GM19397 (cell line): ENCODE measurements around the gene C22orf23.
"Not testable (repeated sequence)": the region's sequence is repeated elsewhere in the genome, so short reads cannot be mapped to it uniquely, and the experiment has no call there.

ENCODE experiments used
- ATAC-seq: cut with Tn5 transposase; IDR thresholded peaks from one replicate; pipeline ENCODE4 v1.9.1; 2021; ENCODE audit warnings: mild to moderate bottlenecking, moderate library complexity; ENCODE audit not compliant: unreplicated experiment

The C22orf23 gene

DNA sequence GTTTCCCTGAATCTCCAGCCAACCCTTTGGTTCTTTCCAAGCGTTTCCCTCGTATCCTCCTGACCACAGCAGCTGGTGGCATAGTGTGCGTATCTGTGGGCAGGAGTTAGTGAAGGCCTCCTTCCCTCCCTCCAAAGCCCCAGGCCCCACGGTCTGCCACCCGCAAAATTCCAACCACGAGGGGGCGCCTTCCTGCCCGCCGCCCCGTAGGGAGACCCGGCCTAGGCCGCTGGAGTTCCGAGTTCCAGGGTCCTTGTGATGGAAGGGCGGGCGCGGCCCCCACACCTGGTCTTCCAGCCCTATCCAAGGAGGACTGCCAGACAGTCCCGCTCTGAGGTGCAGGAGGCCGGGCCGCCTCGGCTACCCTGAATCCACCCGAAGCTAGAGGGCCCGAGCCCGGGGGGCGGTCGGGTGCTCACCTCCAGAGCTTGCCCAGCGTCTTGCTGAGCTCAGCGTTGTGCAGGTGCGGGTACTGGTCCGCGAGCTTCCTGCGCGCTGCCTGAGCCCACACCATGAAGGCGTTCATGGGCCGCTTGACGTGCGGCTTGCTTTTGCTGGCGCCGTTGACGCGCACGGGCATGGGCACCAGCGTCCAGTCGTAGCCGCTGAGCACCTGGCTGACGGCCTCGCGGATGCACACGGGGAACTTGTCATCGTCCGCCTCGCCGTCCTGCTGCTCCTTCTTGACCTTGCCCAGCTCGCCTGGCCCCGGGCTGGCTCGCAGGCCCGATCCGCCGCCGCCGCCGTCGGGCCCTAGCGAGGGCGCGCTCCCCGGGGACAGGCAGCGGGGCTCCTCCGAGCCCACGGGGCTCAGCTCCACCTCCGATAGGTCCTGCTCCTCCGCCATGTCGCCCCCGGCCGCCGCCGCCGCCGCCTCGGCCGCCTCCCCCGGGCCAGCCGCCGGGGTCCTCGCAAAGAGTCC, 29.8 kb upstream of the C22orf23 start:
- ATAC-seq: no peak

DNA sequence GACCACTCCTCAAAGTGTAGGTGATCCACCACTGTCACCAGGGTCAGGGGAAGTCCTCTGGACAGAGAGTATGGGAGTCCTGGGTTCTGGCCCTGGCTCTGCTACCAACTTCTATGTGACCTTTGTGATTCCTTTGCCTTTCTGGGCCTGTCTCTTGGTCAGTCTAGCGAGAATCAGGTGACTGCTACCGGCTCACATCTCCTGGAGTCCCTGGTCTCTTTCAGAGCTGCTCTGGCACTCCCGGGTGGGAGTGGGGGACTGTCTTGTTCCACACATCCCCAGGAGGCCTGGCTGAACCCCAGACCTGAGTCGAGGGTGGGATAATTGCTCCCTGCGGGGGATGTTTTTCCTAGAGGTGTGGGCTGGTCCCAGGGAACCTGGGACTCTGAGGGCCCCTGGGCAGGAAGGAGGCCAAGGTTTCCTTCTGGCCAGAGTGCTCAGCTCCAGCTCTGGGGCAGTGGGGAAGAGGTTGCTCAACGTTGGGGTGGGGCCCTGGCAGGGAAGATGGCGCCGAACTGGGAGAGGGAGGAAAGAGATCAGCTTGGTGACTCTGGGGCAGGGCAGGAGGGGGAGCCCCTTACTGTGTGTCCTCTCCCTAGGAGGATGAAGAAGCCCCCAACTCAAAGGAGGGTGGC, 28.9 kb upstream of the C22orf23 start:
- no peak for ATAC-seq

DNA sequence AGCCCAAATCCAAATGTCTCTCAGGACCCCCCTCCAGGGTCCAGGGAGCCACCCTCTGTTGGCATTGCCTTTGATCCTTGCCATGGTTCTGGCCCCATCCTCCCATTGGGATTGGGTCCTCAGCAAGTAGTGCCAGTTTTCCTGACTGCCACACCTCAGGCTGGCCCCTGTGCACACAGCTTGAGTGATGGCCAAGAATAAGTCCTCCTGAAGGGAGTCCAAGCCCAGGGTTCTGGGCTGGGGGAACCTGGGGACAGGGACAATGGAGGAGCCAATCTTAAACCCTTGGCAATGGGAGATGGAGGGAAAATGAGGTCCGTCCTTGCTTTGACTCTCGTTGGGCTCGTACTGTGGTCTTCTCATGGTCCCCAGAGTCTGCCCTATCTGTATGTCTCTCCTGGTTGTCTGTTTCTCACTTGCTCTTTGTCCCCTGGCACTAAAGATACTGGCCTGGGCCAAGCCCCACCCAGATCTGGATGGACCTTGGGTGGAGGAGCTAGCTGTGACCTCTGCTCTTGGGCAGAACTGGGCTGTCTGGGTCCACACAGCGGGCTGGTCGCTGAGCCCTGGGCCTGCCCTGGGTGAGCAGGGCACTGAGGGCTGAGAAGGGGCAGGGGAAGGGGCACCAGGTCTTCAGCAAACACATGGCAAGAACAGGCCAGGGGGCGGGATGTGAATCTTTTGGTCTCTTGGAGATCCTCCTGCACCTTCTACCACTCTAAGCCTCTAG, 28.0 kb upstream of the C22orf23 start:
- ATAC-seq: no peak

DNA sequence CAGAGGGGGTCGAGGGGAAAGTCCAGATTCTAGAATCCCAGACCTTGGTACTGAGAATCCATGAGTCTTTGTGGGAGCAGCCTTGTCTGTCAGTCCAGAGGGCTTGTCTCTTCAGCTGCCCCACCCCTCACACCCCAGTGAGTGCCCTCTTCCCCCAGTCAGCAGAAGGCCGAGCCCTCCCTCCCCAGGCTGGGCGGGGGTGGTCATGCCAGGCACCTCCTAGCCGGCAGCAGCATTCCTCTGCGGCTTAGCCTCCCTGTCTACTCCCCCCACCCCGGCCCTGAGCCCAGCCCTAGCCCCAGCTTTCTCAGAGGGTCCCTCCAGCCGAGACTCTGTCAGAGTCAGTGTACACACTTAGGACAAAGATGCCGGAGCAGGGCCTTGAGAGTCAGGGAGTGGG, 26.4 kb upstream of the C22orf23 start:
- ATAC-seq: no peak

DNA sequence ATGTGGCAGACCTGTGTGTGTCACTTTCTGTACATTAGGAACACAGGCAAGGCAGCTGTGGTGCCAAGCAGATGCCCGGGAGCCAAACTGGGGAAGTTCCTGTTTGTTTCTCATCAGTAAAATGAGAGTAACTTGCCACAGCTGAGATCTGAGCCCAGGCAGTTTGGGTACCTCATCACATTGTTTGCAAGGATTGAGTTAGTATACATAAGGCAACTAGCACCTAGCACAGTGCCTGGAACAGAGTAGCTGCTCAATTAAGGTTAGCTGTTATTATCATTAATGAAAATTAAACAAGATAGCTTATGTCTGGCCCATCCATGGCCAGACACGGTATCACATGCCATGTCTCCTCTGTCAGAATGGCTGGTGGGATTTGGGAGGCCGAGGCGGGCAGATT, 23.1 kb upstream of the C22orf23 start:
- ATAC-seq: no peak

DNA sequence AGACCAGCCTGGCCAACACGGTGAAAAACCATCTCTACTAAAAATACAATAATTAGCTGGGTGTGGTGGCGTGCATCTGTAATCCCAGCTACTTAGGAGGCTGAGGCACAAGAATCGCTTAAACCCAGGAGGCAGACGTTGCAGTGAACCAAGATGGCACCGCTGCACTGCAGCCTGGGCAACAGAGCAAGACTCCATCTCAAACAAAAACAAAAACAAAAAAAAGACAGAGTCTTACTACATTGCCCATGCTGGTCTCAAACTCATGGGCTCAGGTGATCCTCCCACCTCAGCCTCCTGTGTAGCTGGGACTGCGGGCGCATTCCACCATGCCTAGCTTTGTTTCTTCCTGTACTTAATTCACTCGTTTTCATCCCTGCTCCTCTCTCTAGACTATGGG, 22.6 kb upstream of the C22orf23 start:
- ATAC-seq: not testable (repeated sequence)

DNA sequence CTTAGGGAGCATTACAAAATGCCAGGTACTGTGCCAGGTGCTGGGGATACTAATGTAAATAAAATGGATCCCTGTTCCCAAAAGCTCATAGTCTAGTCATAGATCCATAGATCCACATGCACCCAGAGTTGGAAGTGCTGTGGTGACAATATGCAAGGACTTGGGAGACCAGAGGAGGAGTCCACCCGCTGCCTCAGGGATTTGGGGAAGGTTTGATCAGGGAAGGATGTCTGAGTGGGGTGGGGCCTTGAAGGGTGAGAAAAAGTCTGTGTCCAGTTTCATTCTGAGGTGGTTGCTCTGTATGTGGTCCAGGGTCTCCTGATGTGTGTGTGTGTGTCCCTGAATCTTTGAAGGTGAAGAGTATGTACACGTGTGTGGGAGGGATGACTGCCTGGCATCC, 21.8 kb upstream of the C22orf23 start:
- ATAC-seq: no peak

DNA sequence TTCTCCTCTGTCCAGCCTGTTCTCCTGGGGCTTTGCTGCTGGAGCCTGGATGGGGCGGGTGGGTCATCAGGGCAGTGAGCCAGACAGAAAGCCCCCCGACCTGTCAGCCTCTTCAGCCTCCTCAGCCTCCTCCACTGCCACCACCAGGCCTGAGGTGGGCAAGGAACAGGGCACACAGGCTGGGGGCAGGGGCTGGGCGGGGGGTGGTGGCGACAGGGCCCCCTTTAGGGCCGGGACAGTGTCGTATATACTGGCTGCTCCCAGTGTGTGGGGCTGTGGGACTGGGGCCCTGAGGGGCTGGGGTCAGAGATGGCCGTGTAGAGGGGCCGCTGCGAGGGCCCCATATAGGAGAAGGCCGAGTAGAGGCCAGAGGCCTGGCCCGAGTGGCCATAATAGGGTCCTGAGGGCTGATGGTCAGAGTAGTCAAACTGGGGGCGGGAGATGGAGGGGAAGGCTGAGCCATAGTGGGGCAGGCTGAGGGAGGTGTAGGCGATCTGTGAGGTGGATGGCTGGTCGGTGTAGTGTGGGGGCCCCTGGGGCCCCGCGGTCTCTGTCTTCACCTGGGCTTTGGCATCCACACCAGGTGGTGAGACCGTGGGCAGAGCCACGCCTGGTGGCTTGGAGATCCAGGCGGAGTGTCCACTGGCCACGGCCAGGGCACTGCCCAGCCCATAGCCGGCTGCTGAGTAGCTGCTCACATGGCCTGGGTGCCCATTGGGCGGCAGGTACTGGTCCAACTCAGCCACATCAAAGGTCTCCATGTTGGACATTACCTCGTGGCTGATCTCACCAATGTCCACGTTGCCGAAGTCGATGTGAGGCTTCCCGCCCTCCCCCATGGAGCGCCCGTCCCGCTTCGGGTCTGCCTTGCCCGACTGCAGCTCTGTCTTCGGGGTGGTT, 20.1 kb upstream of the C22orf23 start:
- ATAC-seq: no peak

DNA sequence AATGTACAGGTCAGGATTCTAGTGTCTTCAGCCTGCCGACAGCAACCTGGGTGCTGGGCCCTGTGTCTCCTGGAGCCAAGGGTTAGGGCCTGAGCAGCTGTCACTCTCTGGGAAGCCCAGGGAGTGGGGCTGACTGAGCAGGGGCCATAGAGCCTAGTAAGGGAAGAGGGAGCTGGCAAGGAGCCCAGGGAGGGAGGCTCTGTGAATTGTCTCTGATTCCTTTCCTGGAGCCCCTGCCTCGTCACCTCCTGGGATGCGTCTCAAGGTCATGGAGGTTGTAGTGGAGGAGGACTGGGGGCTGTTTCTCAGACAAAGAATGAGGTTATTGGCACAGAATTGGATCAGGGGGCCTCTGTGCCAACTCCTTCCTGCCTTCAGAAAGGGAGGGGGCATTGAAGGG, 19.1 kb upstream of the C22orf23 start:
- ATAC-seq: no peak

DNA sequence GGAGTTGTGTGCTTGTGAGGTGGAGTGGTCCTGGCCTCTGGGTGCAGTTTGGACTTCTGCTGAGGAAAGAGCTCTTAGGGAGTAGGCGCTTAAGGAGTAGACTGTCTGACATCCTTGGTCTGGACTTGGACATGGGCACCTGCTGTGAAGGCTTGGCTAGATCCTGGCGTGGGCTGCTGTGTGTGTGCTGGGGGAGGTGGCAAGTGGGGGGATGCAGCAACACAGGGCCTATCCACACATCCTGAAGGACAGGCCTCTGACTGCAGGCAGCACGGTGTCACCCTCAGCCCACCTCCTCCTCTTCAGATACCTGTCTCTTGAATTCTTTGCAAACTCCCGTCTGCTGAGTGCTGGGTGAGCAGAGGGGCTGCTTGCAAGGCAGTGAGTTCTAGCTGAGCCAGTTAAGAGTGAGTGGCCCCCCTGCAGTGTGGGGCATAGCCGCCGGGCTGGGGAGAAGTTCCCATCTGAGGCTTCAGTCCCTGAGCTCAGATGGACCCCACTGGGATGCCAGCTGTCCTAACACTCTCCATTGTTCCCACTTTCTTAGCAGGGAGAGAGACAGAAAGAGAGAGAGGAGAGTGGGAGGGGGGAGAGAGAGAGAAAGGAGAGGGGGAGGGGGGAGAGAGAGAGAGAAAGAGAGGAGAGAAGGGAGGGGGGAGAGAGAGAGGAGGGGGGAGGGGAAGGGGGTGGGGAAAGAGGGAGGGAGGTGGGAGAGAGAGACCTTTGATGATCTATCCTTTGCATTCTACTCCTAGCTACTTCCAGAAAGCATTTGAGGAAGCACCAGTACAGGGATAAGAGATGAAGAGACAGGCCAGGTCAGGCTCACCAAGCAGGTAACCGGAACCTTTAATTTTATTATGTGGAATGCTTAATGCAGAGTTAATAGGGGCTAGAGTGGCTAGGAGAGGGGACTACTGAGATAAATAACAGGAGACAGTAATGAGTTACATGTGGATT, 18.4 kb upstream of the C22orf23 start:
- ATAC-seq: no peak

DNA sequence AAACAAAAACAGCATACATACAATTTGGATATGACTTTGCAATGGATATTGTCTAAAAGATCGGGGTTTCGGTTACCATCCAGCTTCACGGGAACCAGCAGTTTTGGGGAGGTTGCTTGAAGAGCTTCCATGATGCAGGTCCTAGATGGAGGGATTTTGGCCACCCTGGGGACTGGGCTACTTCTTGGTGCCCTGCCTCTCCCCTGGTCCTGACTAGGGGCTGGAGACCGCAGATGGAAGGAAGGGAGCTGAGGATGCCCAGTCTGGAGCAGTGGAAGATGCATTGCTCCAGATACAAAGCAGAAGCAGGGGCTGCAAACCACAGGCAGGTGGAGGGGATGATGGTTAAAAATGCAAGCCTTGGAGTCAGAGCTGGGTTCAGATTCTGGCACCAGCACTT, 17.5 kb upstream of the C22orf23 start:
- no peak for ATAC-seq

DNA sequence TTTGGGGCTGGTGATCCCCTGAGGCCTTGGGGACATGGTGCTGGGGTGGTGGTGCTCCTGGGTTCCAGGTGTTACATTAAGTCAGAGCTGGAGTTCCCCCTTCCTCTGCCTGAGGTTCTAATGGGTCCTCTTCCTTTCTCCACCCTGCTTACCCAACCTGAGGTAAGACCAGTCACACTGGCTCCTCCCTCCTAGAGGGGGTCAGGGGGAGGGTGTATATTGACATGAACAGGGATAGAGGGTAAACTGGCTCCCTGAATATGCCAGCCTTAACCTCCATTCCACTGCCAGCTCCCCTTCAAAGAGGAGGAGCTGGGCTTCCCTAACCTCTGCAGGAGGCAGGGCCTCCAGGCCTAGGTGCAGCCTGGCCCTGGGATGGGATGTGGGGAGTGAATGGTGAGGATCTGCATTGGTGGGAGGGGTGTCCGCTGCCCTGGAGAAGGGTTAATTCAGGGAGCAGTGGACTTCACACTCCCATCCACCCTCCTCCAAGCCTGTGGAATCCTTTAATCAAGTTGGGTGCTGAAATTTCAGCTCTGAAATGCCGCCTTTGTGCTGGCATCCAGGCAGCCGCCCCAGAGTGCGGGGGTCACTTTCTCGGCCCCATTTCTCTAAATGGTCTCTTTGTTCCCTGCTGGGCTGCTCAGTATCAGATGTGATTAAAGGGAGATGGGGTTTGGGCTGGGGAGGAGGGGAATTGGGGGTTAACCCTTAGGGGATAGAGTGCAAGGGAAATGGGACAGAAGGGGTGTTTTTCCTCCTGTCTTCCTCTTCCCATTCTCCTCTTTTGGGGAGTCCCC, 15.3 kb upstream of the C22orf23 start:
- no peak for ATAC-seq

DNA sequence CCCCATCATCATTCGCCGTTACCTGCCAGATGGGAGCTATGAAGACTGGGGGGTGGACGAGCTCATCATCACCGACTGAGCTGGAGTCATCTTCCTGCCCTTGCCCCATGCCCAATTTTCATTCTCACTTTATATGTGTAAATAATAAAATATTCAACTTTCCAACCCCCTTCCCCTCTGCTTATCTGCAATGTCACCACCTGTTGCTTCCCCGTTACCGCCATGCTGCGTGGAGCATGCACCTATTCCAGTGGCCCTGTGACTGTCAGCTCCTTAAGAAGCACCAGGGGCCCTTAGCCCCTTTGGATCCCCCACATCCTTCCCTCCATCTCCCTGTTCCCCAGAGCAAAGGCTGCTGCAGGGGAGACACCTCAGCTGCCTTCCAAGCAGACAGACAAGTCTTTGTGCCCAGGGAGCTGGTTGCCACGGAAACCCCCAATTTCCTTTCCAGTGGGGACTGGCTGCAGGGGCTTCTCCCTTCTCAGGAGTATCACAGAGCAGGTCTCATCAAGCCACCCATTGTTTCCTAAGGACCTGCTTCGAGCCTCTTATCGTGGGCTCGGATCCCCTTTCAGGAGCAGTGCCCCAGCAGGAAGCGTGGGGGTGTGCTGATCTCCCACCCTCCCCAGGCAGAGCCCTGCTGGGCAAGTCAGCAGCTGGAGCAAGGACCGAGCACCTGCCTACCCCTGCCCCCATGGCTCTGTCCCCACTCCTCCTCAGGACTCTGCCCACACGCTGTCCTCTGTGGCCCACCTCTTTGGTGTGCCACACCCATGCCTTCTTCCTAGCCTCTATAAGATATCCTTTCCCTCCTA, 14.4 kb upstream of the C22orf23 start:
- no peak for ATAC-seq

DNA sequence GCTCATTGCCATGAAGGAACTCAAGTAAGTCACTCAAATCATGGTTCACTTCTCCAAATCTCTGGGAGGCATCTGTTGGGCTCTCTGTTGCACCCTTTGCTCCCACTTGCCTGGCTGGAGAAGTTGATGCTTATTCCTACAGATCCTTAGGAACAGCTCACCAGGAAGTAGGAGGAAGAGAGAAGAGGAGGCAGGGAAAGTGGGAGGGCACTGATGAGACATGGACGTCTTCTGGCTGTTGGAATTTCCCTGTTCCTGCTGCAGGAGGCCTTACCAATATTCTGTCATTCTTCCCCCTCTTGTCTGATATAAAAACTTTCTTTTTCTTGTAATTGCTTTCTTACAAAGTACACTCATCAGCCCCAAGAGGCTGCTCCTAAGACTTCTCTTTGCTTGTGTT, 13.7 kb upstream of the C22orf23 start:
- no peak for ATAC-seq

DNA sequence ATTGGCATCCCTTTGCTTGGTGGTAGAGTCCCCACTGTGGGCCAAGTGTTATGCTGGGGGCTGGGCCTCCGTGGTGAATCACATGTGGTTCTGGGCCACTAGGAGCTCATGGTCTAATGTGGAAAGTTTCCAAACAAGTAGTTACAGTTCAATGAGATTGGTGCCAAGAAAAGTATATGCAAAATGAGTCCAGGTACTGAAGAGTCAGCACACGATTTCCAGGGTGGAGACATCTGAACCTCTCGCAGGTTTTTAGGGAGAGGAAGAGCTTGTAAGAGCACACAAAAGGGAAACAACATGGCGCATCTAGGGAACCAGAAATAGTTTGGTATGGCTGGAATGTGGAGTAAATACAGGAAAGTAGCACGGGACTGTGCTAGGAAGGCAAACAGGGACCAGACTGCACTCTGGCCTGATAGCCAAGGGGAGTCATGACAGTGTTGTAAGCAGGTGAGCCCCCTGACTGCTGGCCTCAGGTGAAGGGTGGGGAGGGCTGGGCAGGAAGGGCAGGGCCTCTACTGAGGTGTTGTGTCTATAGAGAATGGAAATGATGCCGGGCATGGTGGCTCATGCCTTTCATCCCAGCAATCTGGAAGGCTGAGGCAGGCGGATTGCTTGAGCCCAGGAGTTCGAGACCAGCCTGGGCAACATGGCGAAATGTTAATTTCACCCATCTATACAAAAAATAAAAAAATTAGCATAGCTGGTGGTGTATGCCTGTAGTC, 12.7 kb upstream of the C22orf23 start:
- no peak for ATAC-seq

DNA sequence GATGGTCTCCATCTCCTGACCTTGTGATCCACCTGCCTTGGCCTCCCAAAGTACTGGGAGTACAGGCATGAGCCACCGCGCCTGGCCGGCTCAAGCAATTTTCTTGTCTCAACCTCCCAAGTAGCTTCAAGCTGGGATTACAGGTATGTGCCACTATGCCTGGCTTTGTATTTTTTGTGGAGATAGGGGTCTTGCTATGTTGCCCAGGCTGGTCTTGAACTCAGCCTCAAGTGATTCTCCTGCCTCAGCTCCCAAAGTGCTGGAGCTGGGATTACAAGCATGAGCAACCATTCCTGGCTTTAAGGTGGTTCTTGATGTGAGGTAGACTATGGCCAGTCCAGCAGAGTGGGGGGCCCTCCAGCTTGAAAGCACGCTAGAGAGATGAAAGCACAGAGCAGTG, 7.7 kb upstream of the C22orf23 start:
- ATAC-seq: no peak

DNA sequence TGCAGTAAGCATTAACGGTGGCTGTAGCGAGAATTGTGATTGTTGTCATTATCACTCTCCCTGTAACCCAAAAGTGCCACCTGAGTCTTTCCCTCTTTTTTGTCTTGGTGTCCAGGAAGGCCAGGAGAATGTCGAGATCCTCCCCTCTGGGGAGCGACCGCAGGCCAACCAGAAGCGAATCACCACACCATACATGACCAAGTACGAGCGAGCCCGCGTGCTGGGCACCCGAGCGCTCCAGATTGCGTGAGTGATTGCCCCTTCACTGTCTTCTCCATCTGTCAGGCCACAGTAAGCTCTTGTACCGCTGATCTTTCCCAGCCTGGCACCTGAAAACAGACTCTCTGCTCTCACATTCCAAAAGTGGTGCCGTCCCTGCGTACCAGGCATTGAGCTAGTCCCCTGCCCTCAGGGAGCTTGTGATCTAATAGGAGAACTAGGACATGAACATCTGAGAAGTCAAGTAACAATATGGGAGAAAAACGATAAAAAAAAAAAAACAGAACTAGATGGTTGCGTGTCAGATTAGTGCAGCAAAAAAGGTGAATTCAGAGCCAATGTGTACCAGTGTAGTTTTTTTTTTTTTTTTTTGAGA, 5.9 kb upstream of the C22orf23 start:
- ATAC-seq: no peak
